HG03159 (cell line): Measurements from ENCODE around the gene TCP1.
A peak's percentile ranks its signal among the peaks of the same experiment; 100 is the strongest.
"Not testable (repeated sequence)": the region's sequence is repeated elsewhere in the genome, so short reads cannot be mapped to it uniquely, and the experiment has no call there.

Source experiments
- ATAC-seq: cut with Tn5 transposase; IDR thresholded peaks from one replicate; pipeline ENCODE4 v1.9.1; 2021; ENCODE audit warnings: mild to moderate bottlenecking, moderate library complexity; ENCODE audit not compliant: unreplicated experiment

Gene TCP1

GRCh38 chr6:159789377-159790148, at the start of gene TCP1:
TSS of gene TCP1 (minus strand) at chr6:159789602. CDS start at chr6:159789468, 134 bp downstream.
- ATAC-seq, result peak; percentile 67

GRCh38 chr6:159838020-159838744, 48.8 kb upstream of the TCP1 start:
- no peak for ATAC-seq

- ATAC-seq, result no peak
These were observed 48.1 kb upstream of the TCP1 start for GRCh38 chr6:159837511-159837910.

- ATAC-seq, result no peak
These were observed 47.5 kb upstream of the TCP1 start for GRCh38 chr6:159836718-159837490.

- ATAC-seq, result no peak
These were observed 44.7 kb upstream of the TCP1 start for GRCh38 chr6:159833997-159834603.

GRCh38 chr6:159833556-159833955, 44.2 kb upstream of the TCP1 start:
- no peak for ATAC-seq

GRCh38 chr6:159832946-159833345, 43.5 kb upstream of the TCP1 start:
- no peak for ATAC-seq

GRCh38 chr6:159831373-159831679, 41.9 kb upstream of the TCP1 start:
- ATAC-seq, result no peak

- no peak for ATAC-seq
These were observed 41.3 kb upstream of the TCP1 start for GRCh38 chr6:159830501-159831372.

GRCh38 chr6:159829526-159829925, 40.1 kb upstream of the TCP1 start:
- no peak for ATAC-seq

GRCh38 chr6:159828074-159828473, 38.7 kb upstream of the TCP1 start:
- ATAC-seq, result no peak

GRCh38 chr6:159826968-159827647, 37.7 kb upstream of the TCP1 start:
- ATAC-seq, result no peak

GRCh38 chr6:159826004-159826403, 36.6 kb upstream of the TCP1 start:
- no peak for ATAC-seq

- not testable (repeated sequence) for ATAC-seq
These were observed 35.3 kb upstream of the TCP1 start for GRCh38 chr6:159824690-159825089.

GRCh38 chr6:159823953-159824352, 34.6 kb upstream of the TCP1 start:
- no peak for ATAC-seq

- no peak for ATAC-seq
These were observed 32.3 kb upstream of the TCP1 start for GRCh38 chr6:159821726-159822125.

- ATAC-seq, result no peak
These were observed 31.7 kb upstream of the TCP1 start for GRCh38 chr6:159821122-159821521.

GRCh38 chr6:159819932-159820640, 30.7 kb upstream of the TCP1 start:
- no peak for ATAC-seq

- no peak for ATAC-seq
These were observed 29.7 kb upstream of the TCP1 start for GRCh38 chr6:159819098-159819497.
